Fibroblast of lung (primary cell): ENCODE measurements around the gene OTOGL. TPM values are rescaled to one million over a fixed set of nuclear protein-coding genes. Genes with fewer than 3 reads are reported as not detected.

Experiments used
- DNase-seq, 2 donors: peaks; one replicate each; pipeline versions ENCODE4 v3.0.0 to v3.0.0-alpha.2; 2010; ENCODE audit warnings: low read depth in 2 of 2
- H2AFZ ChIP-seq: 2 replicates; pipeline ENCODE4 v1.5.1; 2012; ENCODE audit warnings: low read length, control low read depth, inconsistent platforms
- H3K27ac ChIP-seq: 2 replicates; pipeline ENCODE4 v1.5.1; 2011; ENCODE audit warnings: low read length, control low read depth; ENCODE audit not compliant: insufficient read depth
- H3K27me3 ChIP-seq: 2 replicates; pipeline ENCODE4 v1.5.1; 2011; ENCODE audit warnings: mild to moderate bottlenecking, low read length; ENCODE audit not compliant: control insufficient read depth, insufficient read depth
- H3K36me3 ChIP-seq: 2 replicates; pipeline ENCODE4 v1.5.1; 2011; ENCODE audit warnings: low read length; ENCODE audit not compliant: control insufficient read depth, insufficient read depth
- H3K4me1 ChIP-seq: 2 replicates; pipeline ENCODE4 v1.5.1; 2011; ENCODE audit warnings: low read length; ENCODE audit not compliant: control insufficient read depth, insufficient read depth; ENCODE audit errors: extremely low read depth
- H3K4me2 ChIP-seq: 2 replicates; pipeline ENCODE4 v1.5.1; 2011; ENCODE audit warnings: low read length, control low read depth; ENCODE audit not compliant: insufficient read depth; ENCODE audit errors: extremely low read depth
- H3K4me3 ChIP-seq, 4 experiments: fragments of 200-600 bp in 1 of 4; sonication (generic) in 1 of 4; replicated peaks in 1 of 4; 2 replicates each; pipeline ENCODE4 v1.5.1; 2011 to 2016; ENCODE audit warnings: low read length in 4 of 4, low read depth in 3 of 4, mild to moderate bottlenecking in 3 of 4, control low read depth in 2 of 4, inconsistent platforms in 1 of 4, mixed read lengths in 1 of 4; ENCODE audit not compliant: insufficient read depth in 1 of 4; ENCODE audit errors: control extremely low read depth in 1 of 4
- H3K79me2 ChIP-seq: 2 replicates; pipeline ENCODE4 v1.5.1; 2012; ENCODE audit warnings: mild to moderate bottlenecking, low read length, inconsistent platforms; ENCODE audit not compliant: control insufficient read depth, insufficient read depth
- H3K9ac ChIP-seq: 2 replicates; pipeline ENCODE4 v1.5.1; 2011; ENCODE audit warnings: mild to moderate bottlenecking, low read length, control low read depth; ENCODE audit not compliant: insufficient read depth
- H3K9me3 ChIP-seq: 2 replicates; pipeline ENCODE4 v1.5.1; 2012; ENCODE audit warnings: low read depth, low read length; ENCODE audit not compliant: control insufficient read depth, insufficient read depth
- H4K20me1 ChIP-seq: 2 replicates; pipeline ENCODE4 v1.5.1; 2011; ENCODE audit warnings: low read length; ENCODE audit not compliant: control insufficient read depth, insufficient read depth; ENCODE audit errors: extremely low read depth
- CTCF ChIP-seq, 2 donors: IDR thresholded peaks in 1 of 2; conservative IDR thresholded peaks in 1 of 2; 1 replicate in 1 of 2; 2 replicates in 1 of 2; pipeline ENCODE4 v1.5.1; 2011 to 2012; ENCODE audit warnings: low read length in 2 of 2, control low read depth in 1 of 2, inconsistent platforms in 1 of 2, low read depth in 1 of 2, mild to moderate bottlenecking in 1 of 2
- EZH2 ChIP-seq: IDR thresholded peaks from 2 replicates; pipeline ENCODE4 v1.5.1; 2012; ENCODE audit warnings: low read length, control low read depth, mild to moderate bottlenecking; ENCODE audit errors: missing control alignments
- polyA plus RNA-seq, 2 donors: library from polyadenylated mRNA; depleted of rRNA in 1 of 2; stranded (reverse) in 1 of 2; unstranded in 1 of 2; fragments of >200 nt; gene quantifications; 2 replicates each; pipeline ENCODE4 v1.2.1, GENCODE V29; 2011 to 2012; ENCODE audit warnings: missing spikeins in 1 of 2
- total RNA-seq: library from RNA; depleted of rRNA; stranded (reverse); fragments of >200 nt; gene quantifications from 2 replicates; pipeline ENCODE4 v1.2.1, GENCODE V29; 2014

OTOGL gene
- total and polyA plus RNA-seq, 2 donors (not counting 1 experiment from before 2014, with no cell fraction given) = 0.15 to 0.17 TPM

GRCh38 chr12:80199931-80200330 is 100.6 kb downstream of the OTOGL start:
- H4K20me1 ChIP-seq = no peaks in the 10 kb centered on the region
- no peak for DNase-seq
- TF ChIP-seq EZH2 (no peak), CTCF (conservative IDR thresholded peaks at IDR 0.05 in 1 of 2, IDR thresholded peaks at IDR 0.05 in 1 of 2; ENCODE audit: low read depth in 1 of 2, low read length in 2 of 2) (no peak)

GRCh38 chr12:80200414-80200813 is 101.1 kb downstream of the OTOGL start:
- H3K36me3 ChIP-seq = no peaks in the 10 kb centered on the region
- no peak for DNase-seq

More at GRCh38 chr12:80199931-80200330, 100.6 kb downstream of the OTOGL start:
- Histone ChIP-seq H3K36me3 (no peaks in the 10 kb centered on the region), H2AFZ (no peak overlapping the region), H3K9me3 (no peaks in the 10 kb centered on the region), H3K4me1 (no peaks in the 10 kb centered on the region), H3K27me3 (no peaks in the 10 kb centered on the region), H3K4me2 (no peak overlapping the region), H3K27ac (no peak overlapping the region), H3K9ac (no peak overlapping the region), H3K4me3 (no peak overlapping the region), H3K79me2 (no peaks in the 10 kb centered on the region)

GRCh38 chr12:80201908-80202307 is 102.6 kb downstream of the OTOGL start:
- no peak overlapping the region for H3K9ac ChIP-seq
- H3K4me2 ChIP-seq = no peak overlapping the region
- H3K4me1 ChIP-seq = no peaks in the 10 kb centered on the region
- no peaks in the 10 kb centered on the region for H3K36me3 ChIP-seq
- no peak overlapping the region for H3K4me3 ChIP-seq
- DNase-seq = no peak
- no peaks in the 10 kb centered on the region for H3K9me3 ChIP-seq
- no peaks in the 10 kb centered on the region for H3K27me3 ChIP-seq
- H2AFZ ChIP-seq = no peak overlapping the region
- TF ChIP-seq CTCF (conservative IDR thresholded peaks at IDR 0.05 in 1 of 2, IDR thresholded peaks at IDR 0.05 in 1 of 2; ENCODE audit: low read depth in 1 of 2, low read length in 2 of 2) = no peak
- H3K27ac ChIP-seq = no peak overlapping the region
- no peaks in the 10 kb centered on the region for H3K79me2 ChIP-seq
- H4K20me1 ChIP-seq = no peaks in the 10 kb centered on the region

More at GRCh38 chr12:80200414-80200813, 101.1 kb downstream of the OTOGL start:
- Histone ChIP-seq H3K9me3 (no peaks in the 10 kb centered on the region), H3K79me2 (no peaks in the 10 kb centered on the region), H2AFZ (no peak overlapping the region), H3K4me2 (no peak overlapping the region), H4K20me1 (no peaks in the 10 kb centered on the region), H3K4me3 (no peak overlapping the region), H3K9ac (no peak overlapping the region), H3K27me3 (no peaks in the 10 kb centered on the region), H3K4me1 (no peaks in the 10 kb centered on the region), H3K27ac (no peak overlapping the region)
- TF ChIP-seq CTCF (conservative IDR thresholded peaks at IDR 0.05 in 1 of 2, IDR thresholded peaks at IDR 0.05 in 1 of 2; ENCODE audit: low read depth in 1 of 2, low read length in 2 of 2) = no peak
- TF ChIP-seq EZH2 = no peak
